Nephron (organoid): ENCODE measurements around the gene TBC1D12.

Experiments used
- H3K27ac Mint-ChIP-seq, 3 experiments: 2 replicates each; pipeline ENCODE4 v1.8.0; 2020; ENCODE audit warnings: mixed read lengths in 3 of 3, mild to moderate bottlenecking in 2 of 3, moderate library complexity in 1 of 3
- H3K27me3 Mint-ChIP-seq: 2 replicates; pipeline ENCODE4 v1.8.0; 2021; ENCODE audit warnings: low read depth, mild to moderate bottlenecking, moderate library complexity, mixed read lengths
- H3K36me3 Mint-ChIP-seq: 2 replicates; pipeline ENCODE4 v1.8.0; 2020; ENCODE audit warnings: low read depth, mixed read lengths
- H3K4me1 Mint-ChIP-seq: 2 replicates; pipeline ENCODE4 v1.8.0; 2020; ENCODE audit warnings: mixed read lengths
- H3K4me3 Mint-ChIP-seq, 3 experiments: 2 replicates each; pipeline ENCODE4 v1.8.0; 2020; ENCODE audit warnings: mild to moderate bottlenecking in 3 of 3, mixed read lengths in 3 of 3, moderate library complexity in 2 of 3
- H3K9me3 Mint-ChIP-seq: 2 replicates; pipeline ENCODE4 v1.8.0; 2020; ENCODE audit warnings: mixed read lengths
- CTCF ChIP-seq, 3 experiments: fragments of 200-600 bp; sonication (generic); IDR thresholded peaks; one replicate each; pipeline ENCODE4 v1.5.0; 2021; ENCODE audit warnings: antibody characterized with exemption in 3 of 3; ENCODE audit not compliant: unreplicated experiment in 3 of 3

Gene TBC1D12

DNA sequence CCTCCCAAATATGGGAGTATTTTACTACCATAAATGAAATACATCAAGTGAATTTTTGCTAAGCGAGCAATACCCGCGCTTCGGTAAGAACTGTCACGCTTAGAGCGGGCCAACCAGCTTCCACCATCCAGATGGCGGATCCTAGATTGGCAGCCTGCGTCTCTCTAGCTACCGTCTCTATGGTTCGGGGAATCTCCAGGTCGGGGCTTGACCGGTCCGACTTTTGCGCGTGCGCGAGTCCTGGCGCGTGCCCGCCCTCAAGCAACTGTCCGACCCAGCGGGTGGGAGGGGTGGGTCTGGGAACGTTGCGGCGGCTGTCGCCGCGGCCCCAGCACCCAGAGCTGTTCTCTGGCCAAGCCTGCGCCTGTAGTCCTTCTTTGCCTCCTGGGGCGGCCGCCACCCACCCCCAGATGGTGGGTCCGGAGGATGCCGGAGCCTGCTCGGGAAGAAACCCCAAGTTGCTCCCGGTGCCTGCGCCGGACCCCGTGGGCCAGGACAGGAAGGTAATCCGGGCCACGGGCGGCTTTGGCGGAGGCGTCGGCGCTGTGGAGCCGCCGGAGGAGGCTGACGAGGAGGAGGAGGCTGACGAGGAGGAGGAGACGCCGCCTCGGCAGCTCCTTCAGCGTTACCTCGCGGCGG lies at the start of gene TBC1D12:
TSS of gene TBC1D12 (plus strand) at position 338 of the 639 bp plus-strand sequence. CDS start at position 411, 73 bp downstream.
- Mint-ChIP-seq H3K4me1 (peaks cover 16% of the 10 kb centered on the region), H3K27ac (peak within 1 kb of the TSS; percentile 78 to 93 (median 93)), H3K36me3 (no peaks in the 10 kb centered on the region), H3K4me3 (peak within 1 kb of the TSS; percentile 92 to 99 (median 98)), H3K9me3 (no peaks in the 10 kb centered on the region), H3K27me3 (peaks cover 4% of the 10 kb centered on the region)
- TF ChIP-seq CTCF (IDR thresholded peaks at IDR 0.05; ENCODE audit: unreplicated experiment in 3 of 3) = no peak

DNA sequence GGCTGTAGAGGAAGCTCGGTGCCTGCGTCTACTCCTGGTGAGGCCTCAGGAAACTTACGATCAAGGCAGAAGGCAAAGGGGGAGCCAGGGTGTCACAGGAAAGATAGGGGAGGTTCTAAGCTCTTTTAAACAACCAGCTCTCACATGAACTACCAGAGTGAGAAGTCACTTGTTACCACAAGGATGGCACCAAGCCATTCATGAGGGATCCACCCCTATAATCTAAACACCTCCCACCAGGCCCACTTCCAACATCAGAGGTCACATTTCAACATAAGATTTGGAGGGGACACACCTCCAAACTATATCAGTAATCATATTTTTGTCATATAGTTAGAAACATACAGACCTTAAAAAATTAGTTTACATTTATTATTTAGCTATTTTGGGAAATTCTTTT lies 49.0 kb upstream of the TBC1D12 start:
- peaks cover 62% of the 10 kb centered on the region for H3K36me3 Mint-ChIP-seq
- no peak overlapping the region for H3K4me3 Mint-ChIP-seq
- no peaks in the 10 kb centered on the region for H3K27me3 Mint-ChIP-seq
- no peaks in the 10 kb centered on the region for H3K4me1 Mint-ChIP-seq
- H3K27ac Mint-ChIP-seq = no peak overlapping the region
- no peak for TF ChIP-seq CTCF (IDR thresholded peaks at IDR 0.05; ENCODE audit: unreplicated experiment in 3 of 3)
- H3K9me3 Mint-ChIP-seq = no peaks in the 10 kb centered on the region

- H3K36me3 Mint-ChIP-seq = peaks cover 65% of the 10 kb centered on the region
- no peaks in the 10 kb centered on the region for H3K9me3 Mint-ChIP-seq
- no peak for TF ChIP-seq CTCF (IDR thresholded peaks at IDR 0.05; ENCODE audit: unreplicated experiment in 3 of 3)
- no peak overlapping the region for H3K27ac Mint-ChIP-seq
- H3K4me1 Mint-ChIP-seq = peaks cover 16% of the 10 kb centered on the region
- H3K27me3 Mint-ChIP-seq = no peaks in the 10 kb centered on the region
- no peak overlapping the region for H3K4me3 Mint-ChIP-seq
These were observed 46.5 kb upstream of the TBC1D12 start for GRCh38 chr10:94355841-94356240.

DNA sequence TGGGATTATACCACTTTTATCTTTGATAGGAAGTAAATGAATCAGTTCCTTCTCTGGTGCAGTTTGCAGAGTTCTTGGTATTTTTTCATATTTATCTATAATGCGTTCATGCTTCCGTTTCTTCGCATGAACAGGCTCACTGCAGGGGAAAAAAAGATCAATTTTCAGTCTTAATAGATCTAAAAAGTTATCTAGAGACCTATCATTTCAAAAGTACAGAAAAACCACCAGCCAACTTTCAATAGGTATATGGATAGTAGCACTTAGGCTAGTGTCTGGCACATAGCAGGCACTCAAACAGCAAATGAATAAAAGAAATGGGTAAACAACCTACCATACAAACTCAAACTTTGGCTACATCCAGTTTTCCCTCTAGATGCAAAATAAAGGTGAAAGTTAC lies 45.1 kb upstream of the TBC1D12 start:
- H3K27me3 Mint-ChIP-seq = no peaks in the 10 kb centered on the region

DNA sequence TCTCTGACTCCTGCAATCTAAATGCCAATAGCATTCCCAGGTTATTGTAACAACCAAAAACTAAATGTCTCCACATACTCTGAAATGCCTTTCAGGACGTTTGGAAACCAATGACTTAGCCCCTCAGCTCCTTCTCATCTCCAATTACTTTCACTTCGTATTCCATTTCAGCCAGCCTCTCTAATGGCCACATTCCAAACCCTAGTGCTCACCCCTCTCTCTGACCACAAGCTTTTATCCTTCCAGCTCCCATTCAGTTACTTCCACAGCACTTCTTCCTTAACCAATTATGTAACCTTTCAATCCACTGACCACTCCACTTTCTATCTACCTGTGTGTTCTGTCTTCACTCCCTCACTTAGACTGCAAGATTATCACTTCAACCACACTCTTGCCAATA lies 43.9 kb upstream of the TBC1D12 start:
- H3K9me3 Mint-ChIP-seq = no peaks in the 10 kb centered on the region
- H3K27me3 Mint-ChIP-seq = no peaks in the 10 kb centered on the region
- peaks cover 32% of the 10 kb centered on the region for H3K4me1 Mint-ChIP-seq
- H3K27ac Mint-ChIP-seq = no peak overlapping the region
- TF ChIP-seq CTCF (IDR thresholded peaks at IDR 0.05; ENCODE audit: unreplicated experiment in 3 of 3) = no peak
- H3K36me3 Mint-ChIP-seq = peaks cover 47% of the 10 kb centered on the region
- H3K4me3 Mint-ChIP-seq = no peak overlapping the region

More for the DNA sequence above, 45.1 kb upstream of the TBC1D12 start:
- no peak for TF ChIP-seq CTCF (IDR thresholded peaks at IDR 0.05; ENCODE audit: unreplicated experiment in 3 of 3)
- H3K4me3 Mint-ChIP-seq = no peak overlapping the region
- peaks cover 27% of the 10 kb centered on the region for H3K4me1 Mint-ChIP-seq
- H3K9me3 Mint-ChIP-seq = no peaks in the 10 kb centered on the region
- H3K36me3 Mint-ChIP-seq = peaks cover 56% of the 10 kb centered on the region
- H3K27ac Mint-ChIP-seq = no peak overlapping the region

DNA sequence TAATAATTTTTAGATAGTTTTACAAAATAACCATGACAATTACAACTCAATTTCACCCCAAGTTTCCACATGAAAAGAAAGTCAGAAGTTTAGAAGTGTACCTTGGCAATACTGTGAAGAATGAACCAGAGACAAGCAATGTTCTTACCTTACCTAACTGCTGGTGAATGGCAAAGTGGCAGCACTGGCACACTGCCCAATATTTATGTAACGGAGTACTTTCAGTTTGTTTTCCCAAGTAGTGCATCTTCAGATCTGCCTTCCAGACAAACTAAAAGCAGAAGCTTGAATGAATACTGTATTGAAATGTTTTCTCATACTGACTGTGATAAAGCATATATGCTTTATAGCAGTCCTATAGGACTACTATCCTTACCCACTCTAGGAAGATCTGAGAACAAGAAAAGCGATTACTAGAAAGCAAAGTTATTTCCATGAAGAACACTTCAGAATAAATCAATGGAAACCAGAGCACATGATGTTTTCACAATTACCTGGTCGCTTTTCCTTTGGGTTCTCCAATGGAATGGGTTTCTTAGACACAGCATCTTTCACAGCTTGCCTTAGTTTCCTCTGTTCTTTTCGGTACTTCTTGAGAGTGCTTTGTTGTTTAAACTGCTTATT lies 41.1 kb upstream of the TBC1D12 start:
- Mint-ChIP-seq H3K27ac (no peak overlapping the region), H3K27me3 (peaks cover 5% of the 10 kb centered on the region), H3K4me3 (peak overlapping the region; percentile 91 to 99 (median 97)), H3K36me3 (peaks cover 34% of the 10 kb centered on the region), H3K9me3 (no peaks in the 10 kb centered on the region), H3K4me1 (peaks cover 32% of the 10 kb centered on the region)
- TF ChIP-seq CTCF (IDR thresholded peaks at IDR 0.05; ENCODE audit: unreplicated experiment in 3 of 3) = no peak
